HG03460 (cell line): Measurements from ENCODE around the gene DDX25.
"Not testable (repeated sequence)": the region's sequence is repeated elsewhere in the genome, so short reads cannot be mapped to it uniquely, and the experiment has no call there.

Experiments
- ATAC-seq: cut with Tn5 transposase; IDR thresholded peaks from one replicate; pipeline ENCODE4 v1.9.1; 2021; ENCODE audit not compliant: unreplicated experiment

The DDX25 gene

GRCh38 chr11:125902927-125903710, 1.2 kb upstream of the DDX25 start, which contains the start of gene PUS3:
Gene PUS3, minus strand, starts transcription at chr11:125903206. Its CDS starts 6,922 bp downstream, at chr11:125896284.
- ATAC-seq, result peak; percentile 99

GRCh38 chr11:125904678-125905077, 370 bp downstream of the DDX25 start:
- no peak for ATAC-seq

DNA sequence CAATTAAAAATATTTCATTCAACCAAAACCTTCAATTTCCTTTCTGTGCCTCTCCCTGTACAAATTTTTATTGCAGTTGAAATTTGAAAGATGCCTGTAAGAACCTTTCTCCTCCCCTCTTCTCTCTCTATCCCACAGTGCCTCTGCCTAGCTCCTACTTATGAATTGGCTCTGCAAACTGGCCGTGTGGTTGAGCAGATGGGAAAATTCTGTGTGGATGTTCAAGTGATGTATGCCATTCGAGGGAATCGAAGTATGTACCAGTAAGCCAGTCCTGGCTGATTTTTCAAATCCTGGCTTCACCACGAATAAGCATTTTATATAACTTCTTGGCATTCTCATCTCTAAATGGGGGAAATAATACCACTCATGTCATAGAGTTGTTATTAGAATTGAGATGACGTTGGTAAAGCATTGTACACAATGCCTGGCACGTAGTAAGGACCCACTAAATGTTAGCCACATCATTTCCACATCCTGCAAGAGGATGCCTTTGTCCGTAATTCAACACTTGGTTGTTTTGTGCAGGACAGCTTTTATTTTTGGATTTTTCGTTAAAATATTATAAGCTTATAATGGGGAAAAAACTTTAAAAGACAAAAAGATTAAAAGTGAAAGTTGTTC, 6.0 kb downstream of the DDX25 start:
- no peak for ATAC-seq

- ATAC-seq, result not testable (repeated sequence)
Observed at GRCh38 chr11:125914601-125915000, 10.3 kb downstream of the DDX25 start.

DNA sequence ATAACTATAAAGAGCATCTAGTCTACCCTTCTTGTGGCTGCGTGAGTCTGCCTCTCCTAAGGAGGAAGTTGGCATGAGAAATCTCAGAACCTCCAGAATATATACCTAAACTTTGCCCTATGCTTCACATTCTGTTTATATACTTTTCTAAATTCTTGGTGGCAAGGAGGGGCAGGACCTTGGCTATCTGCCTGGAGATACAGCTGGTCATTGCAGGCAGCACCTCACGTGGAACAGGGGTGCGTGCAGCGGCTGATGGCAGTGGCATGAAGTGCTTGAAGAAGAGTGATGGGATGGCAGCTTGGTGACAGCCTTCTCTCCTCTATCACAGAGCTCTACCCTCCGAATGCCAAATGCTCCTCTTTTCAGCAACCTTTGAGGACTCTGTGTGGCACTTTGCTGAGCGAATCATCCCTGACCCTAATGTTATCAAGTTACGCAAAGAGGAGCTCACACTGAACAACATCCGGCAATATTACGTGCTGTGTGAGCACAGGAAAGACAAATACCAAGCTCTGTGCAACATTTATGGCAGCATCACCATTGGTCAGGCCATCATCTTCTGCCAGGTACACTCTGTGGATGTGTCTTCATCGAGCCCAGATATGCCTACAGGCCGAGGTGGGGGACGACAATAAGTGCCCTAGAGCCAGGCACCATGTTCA, 12.5 kb downstream of the DDX25 start:
- ATAC-seq, result no peak

- no peak for ATAC-seq
Observed at GRCh38 chr11:125918140-125918840, 14.0 kb downstream of the DDX25 start.

DNA sequence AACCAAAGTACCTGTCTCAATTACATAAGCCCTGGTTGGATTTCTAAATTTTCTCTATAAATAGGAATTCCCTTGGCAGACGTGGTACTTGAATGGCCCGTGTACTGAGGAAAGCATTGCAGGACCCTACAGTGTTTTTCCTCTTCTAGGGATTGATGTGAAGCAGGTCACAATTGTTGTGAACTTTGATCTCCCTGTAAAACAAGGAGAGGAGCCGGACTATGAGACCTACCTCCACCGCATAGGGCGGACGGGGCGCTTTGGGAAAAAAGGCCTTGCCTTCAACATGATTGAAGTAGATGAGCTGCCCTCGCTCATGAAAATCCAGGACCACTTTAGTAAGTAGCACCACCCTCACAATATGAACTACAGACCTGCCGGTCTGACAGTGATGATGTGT, 16.7 kb downstream of the DDX25 start:
- ATAC-seq, result no peak

- ATAC-seq, result no peak
Observed at GRCh38 chr11:125922156-125922555, 17.8 kb downstream of the DDX25 start.

DNA sequence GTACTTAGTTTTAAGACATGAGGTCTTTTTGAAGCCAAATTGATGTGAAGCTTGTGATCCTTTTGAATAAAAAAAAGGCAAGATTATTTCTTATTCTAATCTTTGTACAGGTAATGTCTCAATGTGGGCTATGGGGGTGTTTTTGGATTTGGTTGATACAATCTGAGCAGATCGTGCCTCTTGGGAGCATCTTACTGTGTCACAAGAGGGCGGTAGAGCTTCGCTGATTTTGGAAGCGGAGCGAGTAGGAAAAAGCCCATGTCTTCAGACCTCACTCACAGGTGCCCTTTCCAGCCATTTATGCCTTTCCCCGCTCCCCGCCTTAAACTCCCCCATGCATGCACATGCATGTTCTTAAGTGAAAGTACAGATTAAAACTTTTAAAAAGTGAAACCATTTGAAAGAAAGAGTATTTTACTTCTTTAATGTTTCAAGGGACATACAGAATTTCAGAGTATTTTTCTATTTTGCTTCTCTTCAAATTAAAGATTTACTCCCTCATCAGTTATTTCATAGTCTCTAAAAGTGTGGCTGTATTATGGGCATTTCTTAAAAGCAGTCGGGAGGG, 18.8 kb downstream of the DDX25 start:
- peak; percentile 71 for ATAC-seq

DNA sequence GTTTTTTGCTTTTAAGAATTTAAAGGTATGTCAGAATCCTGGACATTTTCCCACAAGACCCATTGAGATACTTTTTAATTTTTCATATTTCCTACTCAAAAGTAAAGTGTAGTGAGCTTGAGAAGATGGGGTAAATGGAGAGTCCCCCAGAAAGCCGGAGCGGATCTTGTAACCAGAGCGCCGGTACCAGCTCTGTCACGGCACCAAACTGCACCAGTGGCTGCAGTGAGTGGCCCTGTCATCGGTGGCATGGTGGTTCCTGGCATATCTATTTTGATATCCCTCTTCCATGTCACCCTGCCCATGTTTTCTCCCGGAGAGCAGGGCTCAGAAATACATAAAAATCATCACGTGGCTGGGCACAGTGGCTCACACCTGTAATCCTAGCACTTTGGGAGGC, 19.3 kb downstream of the DDX25 start:
- ATAC-seq, result no peak

DNA sequence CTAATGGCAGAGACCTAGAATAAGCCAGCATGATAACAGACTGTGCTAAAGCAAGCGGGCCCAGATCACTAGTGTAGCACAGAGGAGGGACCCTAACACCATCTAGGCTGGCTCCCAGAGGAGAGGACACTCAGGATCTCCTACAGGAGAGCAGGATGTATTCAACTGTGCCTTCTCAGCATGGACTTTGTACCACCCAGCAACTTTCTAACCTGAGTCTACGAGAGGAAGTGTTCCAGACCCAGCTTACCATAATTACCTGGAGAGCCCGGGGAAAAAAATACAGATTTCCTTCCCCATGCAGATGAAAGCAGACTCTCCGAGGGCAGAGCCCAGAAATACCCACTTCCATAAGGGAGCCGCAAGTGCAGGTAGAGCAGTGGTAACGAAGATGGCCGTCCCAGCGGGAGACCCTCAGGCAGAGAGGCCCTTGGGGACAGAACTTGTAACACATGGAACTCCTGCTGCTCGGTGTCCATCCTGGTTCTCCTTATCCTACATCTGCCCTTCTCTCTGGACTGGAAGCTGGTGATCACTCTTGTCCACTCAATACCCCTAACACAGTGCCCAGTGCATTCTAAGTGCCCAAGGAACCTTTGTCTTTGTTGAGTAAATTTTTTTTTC, 20.2 kb downstream of the DDX25 start:
- no peak for ATAC-seq

- ATAC-seq, result no peak
Observed at GRCh38 chr11:125925247-125925740, 21.0 kb downstream of the DDX25 start.

DNA sequence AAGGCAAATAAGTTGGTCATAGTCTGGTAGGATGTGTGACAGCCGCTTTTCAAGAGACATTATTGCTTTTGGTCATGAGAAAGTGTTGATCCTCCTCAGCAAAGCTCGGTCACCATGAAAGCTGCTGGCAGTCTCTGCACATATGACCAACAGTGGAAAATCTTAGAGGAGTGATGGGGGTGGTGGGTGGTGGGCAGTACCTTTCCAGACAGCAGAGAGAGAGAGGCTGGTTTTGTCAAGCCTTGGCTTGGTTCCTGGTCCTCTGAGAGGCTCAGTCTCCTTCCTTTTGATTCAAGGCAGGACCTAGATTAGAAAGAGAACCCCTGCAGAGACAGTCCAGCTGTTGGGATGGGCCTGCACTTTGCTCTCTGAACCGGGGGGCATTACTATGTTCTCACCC, 21.5 kb downstream of the DDX25 start:
- no peak for ATAC-seq

DNA sequence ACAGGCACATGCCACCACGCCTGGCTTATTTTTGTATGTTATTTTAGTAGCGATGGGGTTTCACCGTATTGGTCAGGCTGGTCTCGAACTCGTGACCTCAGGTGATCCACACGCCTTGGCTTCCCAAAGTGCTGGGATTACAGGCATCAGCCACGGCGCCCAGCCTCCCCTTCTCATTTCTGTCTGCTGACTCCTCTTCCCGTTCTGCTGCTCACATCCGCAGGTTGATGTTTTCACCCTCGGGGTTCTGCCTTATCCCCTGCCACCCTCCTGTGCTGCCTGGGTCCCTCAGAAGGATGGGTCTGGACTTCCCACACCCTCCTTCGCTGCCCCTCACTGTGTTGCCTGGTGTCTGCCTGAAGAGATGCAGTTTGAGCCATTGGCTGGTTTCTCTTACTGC, 22.4 kb downstream of the DDX25 start:
- no peak for ATAC-seq

- no peak for ATAC-seq
Observed at GRCh38 chr11:125929445-125930075, 25.3 kb downstream of the DDX25 start.

- no peak for ATAC-seq
Observed at GRCh38 chr11:125930076-125930450, 25.8 kb downstream of the DDX25 start.

DNA sequence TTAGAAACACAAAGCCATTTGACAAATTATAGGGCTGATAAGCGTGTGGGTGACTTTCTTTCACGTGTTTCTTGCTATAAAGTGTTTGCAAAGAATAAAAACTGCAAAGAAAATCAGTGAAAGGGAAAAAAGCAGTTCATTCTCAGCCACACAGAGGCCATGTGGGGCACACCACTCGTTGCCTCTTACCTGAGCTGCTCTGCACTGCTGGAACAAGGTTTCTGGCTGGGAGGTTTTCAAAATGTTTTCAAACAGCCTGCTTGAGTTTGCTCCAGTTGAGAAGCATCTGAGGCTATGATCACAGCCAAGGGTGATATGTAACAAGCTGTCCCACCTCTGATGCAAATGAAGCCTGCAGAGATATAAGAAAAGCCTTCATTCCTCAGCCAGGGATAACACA, 26.8 kb downstream of the DDX25 start:
- ATAC-seq, result no peak

- no peak for ATAC-seq
Observed at GRCh38 chr11:125931668-125932067, 27.4 kb downstream of the DDX25 start.

- no peak for ATAC-seq
Observed at GRCh38 chr11:125932301-125932700, 28.0 kb downstream of the DDX25 start.
